HEK293 (cell line): ENCODE measurements around the gene WDTC1.

ENCODE experiments used
- GFI1B ChIP-seq: fragments of 450-650 bp; formaldehyde crosslinking; IDR thresholded peaks from 2 replicates; pipeline ENCODE4 v1.5.1; 2016; ENCODE audit warnings: missing biosample characterization, missing genetic modification characterization
- GLIS1 ChIP-seq: fragments of 450-650 bp; formaldehyde crosslinking; IDR thresholded peaks from 2 replicates; pipeline ENCODE4 v1.5.1; 2016; ENCODE audit warnings: missing biosample characterization, missing genetic modification characterization
- GLIS2 ChIP-seq: fragments of 450-650 bp; formaldehyde crosslinking; IDR thresholded peaks from 2 replicates; pipeline ENCODE4 v1.5.1; 2016; ENCODE audit warnings: missing biosample characterization, missing genetic modification characterization
- KLF17 ChIP-seq: fragments of 450-650 bp; formaldehyde crosslinking; IDR thresholded peaks from 2 replicates; pipeline ENCODE4 v1.5.1; 2016; ENCODE audit warnings: missing biosample characterization, missing genetic modification characterization
- TCF7L2 ChIP-seq: IDR thresholded peaks from 2 replicates; pipeline ENCODE4 v1.6.1; 2011; ENCODE audit warnings: low read depth, mild to moderate bottlenecking, inconsistent platforms, low read length, moderate library complexity, borderline replicate concordance
- WT1 ChIP-seq: fragments of 450-650 bp; formaldehyde crosslinking; IDR thresholded peaks from 2 replicates; pipeline ENCODE4 v1.5.1; 2016; ENCODE audit warnings: missing biosample characterization, missing genetic modification characterization
- ZBTB48 ChIP-seq: fragments of 450-650 bp; formaldehyde crosslinking; IDR thresholded peaks from 2 replicates; pipeline ENCODE4 v1.5.1; 2016; ENCODE audit warnings: missing biosample characterization, missing genetic modification characterization
- ZBTB8A ChIP-seq: fragments of 450-650 bp; formaldehyde crosslinking; IDR thresholded peaks from 2 replicates; pipeline ENCODE4 v1.5.1; 2016; ENCODE audit warnings: missing biosample characterization, missing genetic modification characterization
- ZIC2 ChIP-seq: fragments of 450-650 bp; formaldehyde crosslinking; IDR thresholded peaks from 2 replicates; pipeline ENCODE4 v1.5.1; 2016; ENCODE audit warnings: missing biosample characterization, missing genetic modification characterization
- ZNF112 ChIP-seq: fragments of 450-650 bp; formaldehyde crosslinking; IDR thresholded peaks from 2 replicates; pipeline ENCODE4 v1.5.0; 2017; ENCODE audit warnings: missing biosample characterization, missing genetic modification characterization
- ZNF121 ChIP-seq: fragments of 450-650 bp; formaldehyde crosslinking; IDR thresholded peaks from 2 replicates; pipeline ENCODE4 v1.5.1; 2016; ENCODE audit warnings: missing biosample characterization, missing genetic modification characterization
- ZNF138 ChIP-seq: fragments of 450-650 bp; formaldehyde crosslinking; IDR thresholded peaks from 2 replicates; pipeline ENCODE4 v1.5.1; 2016; ENCODE audit warnings: missing biosample characterization, missing genetic modification characterization, borderline replicate concordance
- ZNF19 ChIP-seq: fragments of 450-650 bp; formaldehyde crosslinking; IDR thresholded peaks from 2 replicates; pipeline ENCODE4; 2016; ENCODE audit warnings: missing biosample characterization, missing genetic modification characterization, low read depth
- ZNF2 ChIP-seq: fragments of 450-650 bp; formaldehyde crosslinking; IDR thresholded peaks from 2 replicates; pipeline ENCODE4 v1.5.1; 2016; ENCODE audit warnings: missing biosample characterization, missing genetic modification characterization
- ZNF26 ChIP-seq: fragments of 450-650 bp; formaldehyde crosslinking; IDR thresholded peaks from 2 replicates; pipeline ENCODE4 v1.5.1; 2016; ENCODE audit warnings: missing biosample characterization, missing genetic modification characterization
- ZNF311 ChIP-seq: fragments of 450-650 bp; formaldehyde crosslinking; IDR thresholded peaks from 2 replicates; pipeline ENCODE4 v1.5.1; 2017; ENCODE audit warnings: missing biosample characterization, missing genetic modification characterization, borderline replicate concordance
- ZNF362 ChIP-seq: fragments of 450-650 bp; formaldehyde crosslinking; IDR thresholded peaks from 2 replicates; pipeline ENCODE4 v1.5.1; 2016; ENCODE audit warnings: missing biosample characterization, missing genetic modification characterization
- ZNF530 ChIP-seq: fragments of 450-650 bp; formaldehyde crosslinking; IDR thresholded peaks from 2 replicates; pipeline ENCODE4 v1.5.1; 2016; ENCODE audit warnings: low read depth, missing biosample characterization, missing genetic modification characterization
- ZNF555 ChIP-seq: fragments of 450-650 bp; formaldehyde crosslinking; conservative IDR thresholded peaks from 2 replicates; pipeline ENCODE4 v1.5.1; 2017; ENCODE audit warnings: missing biosample characterization, mild to moderate bottlenecking, missing genetic modification characterization, inconsistent platforms
- ZNF571 ChIP-seq: fragments of 450-650 bp; formaldehyde crosslinking; IDR thresholded peaks from 2 replicates; pipeline ENCODE4 v1.5.0; 2017; ENCODE audit warnings: missing biosample characterization, missing genetic modification characterization
- ZNF639 ChIP-seq: fragments of 450-650 bp; formaldehyde crosslinking; IDR thresholded peaks from 2 replicates; pipeline ENCODE4 v1.5.1; 2016; ENCODE audit warnings: missing biosample characterization, missing genetic modification characterization
- ZNF664 ChIP-seq: fragments of 450-650 bp; formaldehyde crosslinking; IDR thresholded peaks from 2 replicates; pipeline ENCODE4 v1.5.1; 2016; ENCODE audit warnings: missing biosample characterization, missing genetic modification characterization
- ZNF747 ChIP-seq: fragments of 450-650 bp; formaldehyde crosslinking; IDR thresholded peaks from 2 replicates; pipeline ENCODE4 v1.5.1; 2016; ENCODE audit warnings: missing biosample characterization, missing genetic modification characterization
- ZNF830 ChIP-seq: fragments of 450-650 bp; IDR thresholded peaks from 2 replicates; pipeline ENCODE4 v1.5.0; 2018; ENCODE audit warnings: missing biosample characterization, missing genetic modification characterization, low read depth, mild to moderate bottlenecking, moderate library complexity
- ZSCAN18 ChIP-seq: fragments of 450-650 bp; formaldehyde crosslinking; IDR thresholded peaks from 2 replicates; pipeline ENCODE4 v1.5.1; 2016; ENCODE audit warnings: missing biosample characterization, missing genetic modification characterization
- TF ChIP-seq, protein P1 (sequence below): fragments of 450-650 bp; formaldehyde crosslinking; IDR thresholded peaks from 2 replicates; pipeline ENCODE4 v1.5.1; 2016; ENCODE audit warnings: missing biosample characterization, missing genetic modification characterization
- TF ChIP-seq, protein P2 (sequence below): fragments of 450-650 bp; formaldehyde crosslinking; IDR thresholded peaks from 2 replicates; pipeline ENCODE4 v1.5.1; 2016; ENCODE audit warnings: missing biosample characterization, missing genetic modification characterization, low read depth
- TF ChIP-seq, protein P3 (sequence below): fragments of 450-650 bp; formaldehyde crosslinking; IDR thresholded peaks from 2 replicates; pipeline ENCODE4 v1.5.1; 2017; ENCODE audit warnings: missing biosample characterization, missing genetic modification characterization

The WDTC1 gene

GRCh38 chr1:27341525-27342252, 107.3 kb downstream of the WDTC1 start, which contains the start of gene SYTL1 (continued):
- TF ChIP-seq, protein P1, sequence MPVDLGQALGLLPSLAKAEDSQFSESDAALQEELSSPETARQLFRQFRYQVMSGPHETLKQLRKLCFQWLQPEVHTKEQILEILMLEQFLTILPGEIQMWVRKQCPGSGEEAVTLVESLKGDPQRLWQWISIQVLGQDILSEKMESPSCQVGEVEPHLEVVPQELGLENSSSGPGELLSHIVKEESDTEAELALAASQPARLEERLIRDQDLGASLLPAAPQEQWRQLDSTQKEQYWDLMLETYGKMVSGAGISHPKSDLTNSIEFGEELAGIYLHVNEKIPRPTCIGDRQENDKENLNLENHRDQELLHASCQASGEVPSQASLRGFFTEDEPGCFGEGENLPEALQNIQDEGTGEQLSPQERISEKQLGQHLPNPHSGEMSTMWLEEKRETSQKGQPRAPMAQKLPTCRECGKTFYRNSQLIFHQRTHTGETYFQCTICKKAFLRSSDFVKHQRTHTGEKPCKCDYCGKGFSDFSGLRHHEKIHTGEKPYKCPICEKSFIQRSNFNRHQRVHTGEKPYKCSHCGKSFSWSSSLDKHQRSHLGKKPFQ (tag by site-specific recombination): no peak
- TF ChIP-seq, protein P2, sequence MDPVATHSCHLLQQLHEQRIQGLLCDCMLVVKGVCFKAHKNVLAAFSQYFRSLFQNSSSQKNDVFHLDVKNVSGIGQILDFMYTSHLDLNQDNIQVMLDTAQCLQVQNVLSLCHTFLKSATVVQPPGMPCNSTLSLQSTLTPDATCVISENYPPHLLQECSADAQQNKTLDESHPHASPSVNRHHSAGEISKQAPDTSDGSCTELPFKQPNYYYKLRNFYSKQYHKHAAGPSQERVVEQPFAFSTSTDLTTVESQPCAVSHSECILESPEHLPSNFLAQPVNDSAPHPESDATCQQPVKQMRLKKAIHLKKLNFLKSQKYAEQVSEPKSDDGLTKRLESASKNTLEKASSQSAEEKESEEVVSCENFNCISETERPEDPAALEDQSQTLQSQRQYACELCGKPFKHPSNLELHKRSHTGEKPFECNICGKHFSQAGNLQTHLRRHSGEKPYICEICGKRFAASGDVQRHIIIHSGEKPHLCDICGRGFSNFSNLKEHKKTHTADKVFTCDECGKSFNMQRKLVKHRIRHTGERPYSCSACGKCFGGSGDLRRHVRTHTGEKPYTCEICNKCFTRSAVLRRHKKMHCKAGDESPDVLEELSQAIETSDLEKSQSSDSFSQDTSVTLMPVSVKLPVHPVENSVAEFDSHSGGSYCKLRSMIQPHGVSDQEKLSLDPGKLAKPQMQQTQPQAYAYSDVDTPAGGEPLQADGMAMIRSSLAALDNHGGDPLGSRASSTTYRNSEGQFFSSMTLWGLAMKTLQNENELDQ (tag by site-specific recombination): no peak
- no peak for TF ChIP-seq ZNF112
- TF ChIP-seq ZNF639 (tag by site-specific recombination): peak; percentile 57; the same call in 1 of the 2 replicates
- no peak for TF ChIP-seq GFI1B (tag by site-specific recombination)
- TF ChIP-seq, protein P3, sequence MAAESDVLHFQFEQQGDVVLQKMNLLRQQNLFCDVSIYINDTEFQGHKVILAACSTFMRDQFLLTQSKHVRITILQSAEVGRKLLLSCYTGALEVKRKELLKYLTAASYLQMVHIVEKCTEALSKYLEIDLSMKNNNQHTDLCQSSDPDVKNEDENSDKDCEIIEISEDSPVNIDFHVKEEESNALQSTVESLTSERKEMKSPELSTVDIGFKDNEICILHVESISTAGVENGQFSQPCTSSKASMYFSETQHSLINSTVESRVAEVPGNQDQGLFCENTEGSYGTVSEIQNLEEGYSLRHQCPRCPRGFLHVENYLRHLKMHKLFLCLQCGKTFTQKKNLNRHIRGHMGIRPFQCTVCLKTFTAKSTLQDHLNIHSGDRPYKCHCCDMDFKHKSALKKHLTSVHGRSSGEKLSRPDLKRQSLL (tag by site-specific recombination): no peak; the same call in 1 of the 2 replicates
- TF ChIP-seq ZBTB48 (tag by site-specific recombination): peak; percentile 89
- TF ChIP-seq ZNF747 (tag by site-specific recombination): no peak
- no peak for TF ChIP-seq WT1
- TF ChIP-seq ZNF830 (tag by site-specific recombination): no peak
- no peak for TF ChIP-seq ZNF571 (tag by site-specific recombination)
- peak; percentile 94 for TF ChIP-seq GLIS2 (tag by site-specific recombination)
- no peak for TF ChIP-seq ZNF664 (tag by site-specific recombination)
- TF ChIP-seq ZNF19 (tag by site-specific recombination): no peak
- TF ChIP-seq ZNF530 (tag by site-specific recombination): no peak
- no peak for TF ChIP-seq ZNF138 (tag by site-specific recombination)
- no peak for TF ChIP-seq ZNF362 (tag by site-specific recombination)
- TF ChIP-seq ZNF26: no peak
- TF ChIP-seq TCF7L2: no peak
- TF ChIP-seq GLIS1: peak; percentile 95
- TF ChIP-seq ZBTB8A: peak; percentile 85
- no peak for TF ChIP-seq ZSCAN18
- TF ChIP-seq ZIC2 (tag by site-specific recombination): peak; percentile 89
- TF ChIP-seq ZNF121 (tag by site-specific recombination): 0 out of 2 replicates have a peak, but pooled peaks have one; percentile 7
- TF ChIP-seq ZNF555 (tag by site-specific recombination): no peak
- TF ChIP-seq ZNF311 (tag by site-specific recombination): no peak
- TF ChIP-seq ZNF2 (tag by site-specific recombination): peak; percentile 65; the same call in 1 of the 2 replicates
- peak; percentile 55 for TF ChIP-seq KLF17
